ENCODE results near the gene SLAMF9.

DNA sequence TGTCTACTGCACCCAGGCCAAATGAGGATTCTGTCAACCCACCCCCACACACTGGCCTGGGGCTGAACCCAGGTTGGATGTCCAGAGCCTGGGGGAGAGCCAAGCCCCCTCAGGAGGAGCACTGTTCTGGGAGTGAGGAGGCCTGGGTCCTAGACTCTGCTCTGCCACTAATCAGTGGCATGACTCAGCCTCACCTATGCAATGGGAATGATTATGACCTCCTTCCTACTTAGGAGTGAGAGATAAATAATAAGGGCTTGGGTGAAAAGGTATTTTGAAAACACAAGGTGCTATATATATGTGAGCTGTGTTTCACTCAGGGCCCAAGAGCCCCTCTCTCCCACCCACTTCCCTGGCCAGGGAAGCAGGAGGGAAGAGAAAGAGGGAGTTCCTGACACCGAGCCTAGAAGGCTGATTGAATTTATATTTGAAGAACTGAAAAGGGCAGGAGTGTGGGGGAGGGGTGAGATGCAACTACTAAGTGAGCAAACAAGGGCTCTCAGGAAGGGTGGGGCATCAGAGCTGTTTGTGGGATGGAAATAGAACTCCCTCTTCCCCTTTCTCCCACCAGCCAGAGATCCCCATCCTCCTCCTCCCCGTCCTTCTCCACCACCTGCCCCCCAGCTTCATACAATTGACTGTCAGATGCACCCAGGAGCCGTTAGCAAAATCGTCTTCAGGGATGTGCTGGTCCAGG, 16.8 kb downstream of the SLAMF9 start:
- TF ChIP-seq, protein P1, sequence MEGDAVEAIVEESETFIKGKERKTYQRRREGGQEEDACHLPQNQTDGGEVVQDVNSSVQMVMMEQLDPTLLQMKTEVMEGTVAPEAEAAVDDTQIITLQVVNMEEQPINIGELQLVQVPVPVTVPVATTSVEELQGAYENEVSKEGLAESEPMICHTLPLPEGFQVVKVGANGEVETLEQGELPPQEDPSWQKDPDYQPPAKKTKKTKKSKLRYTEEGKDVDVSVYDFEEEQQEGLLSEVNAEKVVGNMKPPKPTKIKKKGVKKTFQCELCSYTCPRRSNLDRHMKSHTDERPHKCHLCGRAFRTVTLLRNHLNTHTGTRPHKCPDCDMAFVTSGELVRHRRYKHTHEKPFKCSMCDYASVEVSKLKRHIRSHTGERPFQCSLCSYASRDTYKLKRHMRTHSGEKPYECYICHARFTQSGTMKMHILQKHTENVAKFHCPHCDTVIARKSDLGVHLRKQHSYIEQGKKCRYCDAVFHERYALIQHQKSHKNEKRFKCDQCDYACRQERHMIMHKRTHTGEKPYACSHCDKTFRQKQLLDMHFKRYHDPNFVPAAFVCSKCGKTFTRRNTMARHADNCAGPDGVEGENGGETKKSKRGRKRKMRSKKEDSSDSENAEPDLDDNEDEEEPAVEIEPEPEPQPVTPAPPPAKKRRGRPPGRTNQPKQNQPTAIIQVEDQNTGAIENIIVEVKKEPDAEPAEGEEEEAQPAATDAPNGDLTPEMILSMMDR (IDR thresholded peaks at IDR 0.05; ENCODE audit: low read depth, low read length, missing input control) = no peak
- TF ChIP-seq, protein P2, sequence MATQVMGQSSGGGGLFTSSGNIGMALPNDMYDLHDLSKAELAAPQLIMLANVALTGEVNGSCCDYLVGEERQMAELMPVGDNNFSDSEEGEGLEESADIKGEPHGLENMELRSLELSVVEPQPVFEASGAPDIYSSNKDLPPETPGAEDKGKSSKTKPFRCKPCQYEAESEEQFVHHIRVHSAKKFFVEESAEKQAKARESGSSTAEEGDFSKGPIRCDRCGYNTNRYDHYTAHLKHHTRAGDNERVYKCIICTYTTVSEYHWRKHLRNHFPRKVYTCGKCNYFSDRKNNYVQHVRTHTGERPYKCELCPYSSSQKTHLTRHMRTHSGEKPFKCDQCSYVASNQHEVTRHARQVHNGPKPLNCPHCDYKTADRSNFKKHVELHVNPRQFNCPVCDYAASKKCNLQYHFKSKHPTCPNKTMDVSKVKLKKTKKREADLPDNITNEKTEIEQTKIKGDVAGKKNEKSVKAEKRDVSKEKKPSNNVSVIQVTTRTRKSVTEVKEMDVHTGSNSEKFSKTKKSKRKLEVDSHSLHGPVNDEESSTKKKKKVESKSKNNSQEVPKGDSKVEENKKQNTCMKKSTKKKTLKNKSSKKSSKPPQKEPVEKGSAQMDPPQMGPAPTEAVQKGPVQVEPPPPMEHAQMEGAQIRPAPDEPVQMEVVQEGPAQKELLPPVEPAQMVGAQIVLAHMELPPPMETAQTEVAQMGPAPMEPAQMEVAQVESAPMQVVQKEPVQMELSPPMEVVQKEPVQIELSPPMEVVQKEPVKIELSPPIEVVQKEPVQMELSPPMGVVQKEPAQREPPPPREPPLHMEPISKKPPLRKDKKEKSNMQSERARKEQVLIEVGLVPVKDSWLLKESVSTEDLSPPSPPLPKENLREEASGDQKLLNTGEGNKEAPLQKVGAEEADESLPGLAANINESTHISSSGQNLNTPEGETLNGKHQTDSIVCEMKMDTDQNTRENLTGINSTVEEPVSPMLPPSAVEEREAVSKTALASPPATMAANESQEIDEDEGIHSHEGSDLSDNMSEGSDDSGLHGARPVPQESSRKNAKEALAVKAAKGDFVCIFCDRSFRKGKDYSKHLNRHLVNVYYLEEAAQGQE (IDR thresholded peaks at IDR 0.05) = no peak
- no peak for TF ChIP-seq FOXA1 (IDR thresholded peaks at IDR 0.05)

Data from liver (tissue), 2 donors.